PC-9 (cell line): Measurements from ENCODE around the gene ATOSB. TPM values are rescaled to one million over a fixed set of nuclear protein-coding genes. Genes with fewer than 3 reads are reported as not detected.

Source experiments
- BruUV-seq: library from RNA; stranded (reverse); fragments of 400-500 nt; replicated peaks from 2 replicates; lab custom pipeline; 2021; lab: Mats Ljungman, UMichigan
- CTCF ChIA-PET: fragments of 300-600 bp; sonication (Branson Sonifier 250); formaldehyde crosslinking; loops from one replicate; lab custom pipeline; 2022; ENCODE audit warnings: antibody characterized with exemption; lab: Charles Lee
- POLR2A ChIA-PET: fragments of 300-600 bp; sonication (Branson Sonifier 250); formaldehyde crosslinking; loops from one replicate; lab custom pipeline; 2022; ENCODE audit warnings: antibody characterized with exemption; ENCODE audit not compliant: unreplicated experiment; lab: Charles Lee
- DNase-seq, 2 experiments: peaks; one replicate each; pipeline versions ENCODE4 v3.0.0 to v3.0.0-alpha.2; 2015 to 2022; ENCODE audit warnings: mixed read lengths in 1 of 2
- H2AFZ ChIP-seq: fragments of 200-600 bp; sonication (generic); 2 replicates; pipeline ENCODE4 v1.8.1; 2017; ENCODE audit warnings: antibody characterized with exemption
- H3F3A ChIP-seq: fragments of 200-600 bp; sonication (generic); 2 replicates; pipeline ENCODE4 v1.8.1; 2017; ENCODE audit warnings: antibody characterized with exemption, mild to moderate bottlenecking, low read depth; ENCODE audit not compliant: insufficient read depth
- H3K27ac ChIP-seq: fragments of 200-600 bp; sonication (generic); 2 replicates; pipeline ENCODE4 v1.6.1; 2016; ENCODE audit warnings: mixed run types
- H3K27me3 ChIP-seq: fragments of 200-600 bp; sonication (generic); 2 replicates; pipeline ENCODE4 v1.6.1; 2016; ENCODE audit warnings: low read depth, mixed run types; ENCODE audit not compliant: insufficient read depth
- H3K36me3 ChIP-seq: fragments of 200-600 bp; sonication (generic); 2 replicates; pipeline ENCODE4 v1.6.1; 2016; ENCODE audit warnings: low read depth, mixed run types
- H3K4me1 ChIP-seq: fragments of 200-600 bp; sonication (generic); replicated peaks from 2 replicates; pipeline ENCODE4 v1.6.1; 2016; ENCODE audit warnings: mixed run types; ENCODE audit not compliant: insufficient read depth
- H3K4me2 ChIP-seq: fragments of 200-600 bp; sonication (generic); 2 replicates; pipeline ENCODE4 v1.6.1; 2017; ENCODE audit warnings: mixed run types
- H3K4me3 ChIP-seq: fragments of 200-600 bp; sonication (generic); 2 replicates; pipeline ENCODE4 v1.6.1; 2016; ENCODE audit warnings: mixed run types
- H3K79me2 ChIP-seq: fragments of 200-600 bp; sonication (generic); 2 replicates; pipeline ENCODE4 v1.6.1; 2017; ENCODE audit warnings: low read depth, mixed run types
- H3K9me2 ChIP-seq: fragments of 200-600 bp; sonication (generic); 2 replicates; pipeline ENCODE4 v1.8.1; 2017; ENCODE audit warnings: mild to moderate bottlenecking; ENCODE audit not compliant: insufficient read depth
- H3K9me3 ChIP-seq: fragments of 200-600 bp; sonication (generic); 2 replicates; pipeline ENCODE4 v1.8.1; 2016; ENCODE audit warnings: low read depth; ENCODE audit not compliant: insufficient read depth
- H4K20me1 ChIP-seq: fragments of 200-600 bp; sonication (generic); 2 replicates; pipeline ENCODE4 v1.8.1; 2017; ENCODE audit not compliant: insufficient read depth
- EZH2 ChIP-seq: fragments of 200-600 bp; sonication (generic); IDR thresholded peaks from 2 replicates; pipeline ENCODE4 v1.8.0; 2017; ENCODE audit warnings: antibody characterized with exemption, low read depth
- intact Hi-C: fragments of 100-400 bp; cut with micrococcal nuclease; formaldehyde crosslinking; loops from one replicate; pipeline ENCODE4 v1.10.0; 2022; ENCODE audit not compliant: unreplicated experiment
- total RNA-seq: library from RNA; stranded (reverse); gene quantifications from 2 replicates; pipeline ENCODE4 v1.2.3, GENCODE V29; 2021
- TF ChIP-seq, protein P1 (sequence below): fragments of 200-600 bp; sonication (generic); conservative IDR thresholded peaks from 2 replicates; pipeline ENCODE4 v1.6.1; 2017; ENCODE audit warnings: mixed run types, antibody characterized with exemption, mild to moderate bottlenecking, moderate library complexity

The ATOSB gene
- total RNA-seq, 1 experiment from 2014 or later = 10.5 TPM

DNA sequence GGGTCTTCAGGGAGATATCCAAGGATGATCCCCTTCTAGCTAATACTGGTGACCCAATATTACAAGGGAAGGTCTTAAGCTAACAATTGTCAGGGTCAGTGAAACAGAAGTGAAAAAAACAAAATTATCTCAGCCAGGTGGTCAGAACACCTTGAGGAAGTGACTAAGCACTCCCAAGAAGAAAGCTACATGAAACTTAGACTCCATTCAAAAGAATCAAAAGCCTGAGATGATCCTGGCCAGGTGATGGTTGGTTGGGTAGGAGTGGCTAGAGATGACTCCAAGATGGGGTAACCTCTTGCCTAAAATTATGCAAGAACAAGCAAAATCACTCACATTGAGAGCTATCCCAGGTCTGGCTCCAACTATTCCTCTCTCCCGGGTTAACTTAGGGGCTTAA lies 48.6 kb downstream of the ATOSB start:
- H3K4me3 ChIP-seq = no peak overlapping the region
- H4K20me1 ChIP-seq = peaks cover 63% of the 10 kb centered on the region
- no peak overlapping the region for H3K27ac ChIP-seq
- H3K9me3 ChIP-seq = no peaks in the 10 kb centered on the region
- peaks cover 17% of the 10 kb centered on the region for H3K4me1 ChIP-seq
- ChIA-PET CTCF (interaction anchor here (0.6 kb wide), 1 partner anchor 402 kb away, joined by 3 read pairs; no protein-coding TSS in a partner anchor), POLR2A (no interaction called here)
- DNase-seq = no peak
- H3F3A ChIP-seq = peaks cover 12% of the 10 kb centered on the region
- intact Hi-C loops = no loop called here
- no TSS peak for BruUV-seq
- TF ChIP-seq, protein P1, sequence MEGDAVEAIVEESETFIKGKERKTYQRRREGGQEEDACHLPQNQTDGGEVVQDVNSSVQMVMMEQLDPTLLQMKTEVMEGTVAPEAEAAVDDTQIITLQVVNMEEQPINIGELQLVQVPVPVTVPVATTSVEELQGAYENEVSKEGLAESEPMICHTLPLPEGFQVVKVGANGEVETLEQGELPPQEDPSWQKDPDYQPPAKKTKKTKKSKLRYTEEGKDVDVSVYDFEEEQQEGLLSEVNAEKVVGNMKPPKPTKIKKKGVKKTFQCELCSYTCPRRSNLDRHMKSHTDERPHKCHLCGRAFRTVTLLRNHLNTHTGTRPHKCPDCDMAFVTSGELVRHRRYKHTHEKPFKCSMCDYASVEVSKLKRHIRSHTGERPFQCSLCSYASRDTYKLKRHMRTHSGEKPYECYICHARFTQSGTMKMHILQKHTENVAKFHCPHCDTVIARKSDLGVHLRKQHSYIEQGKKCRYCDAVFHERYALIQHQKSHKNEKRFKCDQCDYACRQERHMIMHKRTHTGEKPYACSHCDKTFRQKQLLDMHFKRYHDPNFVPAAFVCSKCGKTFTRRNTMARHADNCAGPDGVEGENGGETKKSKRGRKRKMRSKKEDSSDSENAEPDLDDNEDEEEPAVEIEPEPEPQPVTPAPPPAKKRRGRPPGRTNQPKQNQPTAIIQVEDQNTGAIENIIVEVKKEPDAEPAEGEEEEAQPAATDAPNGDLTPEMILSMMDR = no peak
- TF ChIP-seq EZH2 = no peak
- no peaks in the 10 kb centered on the region for H3K27me3 ChIP-seq
- no peaks in the 10 kb centered on the region for H3K9me2 ChIP-seq
- H3K36me3 ChIP-seq = peaks cover 44% of the 10 kb centered on the region
- H3K4me2 ChIP-seq = no peak overlapping the region
- peaks cover 60% of the 10 kb centered on the region for H3K79me2 ChIP-seq
- no peak overlapping the region for H2AFZ ChIP-seq

DNA sequence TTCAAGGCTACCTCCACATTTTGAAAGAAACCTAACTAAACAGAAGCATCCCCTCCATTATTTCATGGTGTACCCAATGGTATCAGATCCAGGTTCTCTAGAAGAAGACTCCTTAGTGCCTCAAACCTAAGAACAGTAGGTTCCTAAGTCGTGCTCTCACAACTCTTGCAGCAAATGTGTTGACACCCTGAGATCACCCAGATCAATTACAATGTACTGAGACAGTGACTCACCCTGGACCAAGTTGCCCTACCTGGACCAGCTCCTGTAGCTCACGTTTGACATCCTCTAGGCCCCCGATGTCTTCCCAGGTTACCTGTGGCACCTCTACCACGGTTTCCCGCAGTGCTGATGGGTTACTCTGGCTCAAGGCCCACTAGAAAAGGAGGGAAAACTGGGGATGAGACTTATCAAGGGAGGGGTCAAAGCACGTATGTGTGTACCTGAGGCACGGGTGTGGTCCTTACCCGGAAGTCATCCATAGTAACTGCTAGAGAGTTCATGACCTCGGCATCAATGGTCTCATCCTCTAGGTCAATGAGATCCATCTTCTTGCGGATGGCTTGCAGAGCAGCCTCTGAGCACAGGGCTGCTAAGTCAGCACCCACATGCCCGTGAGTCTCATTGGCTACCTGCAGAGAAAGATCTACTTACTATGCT lies 55.0 kb downstream of the ATOSB start:
- BruUV-seq = no TSS peak
- DNase-seq = no peak
- Histone ChIP-seq H3K4me1 (no peaks in the 10 kb centered on the region), H3K9me3 (no peaks in the 10 kb centered on the region), H3F3A (peaks cover 15% of the 10 kb centered on the region; the same call in 1 of the 2 replicates), H3K9me2 (no peaks in the 10 kb centered on the region), H3K4me2 (no peak overlapping the region), H4K20me1 (peaks cover 14% of the 10 kb centered on the region), H3K79me2 (peaks cover 4% of the 10 kb centered on the region; the same call in 1 of the 2 replicates), H3K36me3 (peaks cover 36% of the 10 kb centered on the region), H3K27ac (no peak overlapping the region), H2AFZ (no peak overlapping the region), H3K27me3 (no peaks in the 10 kb centered on the region), H3K4me3 (no peak overlapping the region)
- CTCF ChIA-PET = no interaction called here
- POLR2A ChIA-PET = no interaction called here
- intact Hi-C loops = no loop called here
- TF ChIP-seq EZH2 = no peak
- TF ChIP-seq, protein P1 = no peak

DNA sequence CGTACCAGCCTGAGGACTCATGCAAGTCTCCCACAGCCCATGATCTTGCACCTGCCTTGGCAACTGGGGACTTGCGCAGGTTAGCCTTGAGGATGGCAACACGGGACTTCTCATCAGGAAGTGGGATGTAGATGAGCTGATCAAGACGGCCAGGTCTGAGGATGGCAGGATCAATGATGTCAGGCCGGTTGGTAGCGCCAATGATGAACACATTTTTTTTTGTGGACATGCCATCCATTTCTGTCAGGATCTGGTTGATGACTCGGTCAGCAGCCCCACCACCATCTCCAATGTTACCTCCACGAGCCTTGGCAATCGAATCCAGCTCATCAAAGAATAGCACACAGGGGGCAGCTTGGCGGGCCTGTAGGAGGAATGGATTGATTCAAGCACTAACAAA lies 56.2 kb downstream of the ATOSB start:
- Histone ChIP-seq H3K36me3 (peaks cover 25% of the 10 kb centered on the region), H3K9me2 (no peaks in the 10 kb centered on the region), H4K20me1 (peaks cover 9% of the 10 kb centered on the region), H3F3A (peaks cover 23% of the 10 kb centered on the region; the same call in 1 of the 2 replicates), H2AFZ (no peak overlapping the region), H3K79me2 (no peaks in the 10 kb centered on the region), H3K27ac (no peak overlapping the region), H3K9me3 (no peaks in the 10 kb centered on the region), H3K4me2 (no peak overlapping the region), H3K27me3 (no peaks in the 10 kb centered on the region), H3K4me1 (no peaks in the 10 kb centered on the region), H3K4me3 (no peak overlapping the region)
- no peak for DNase-seq
- CTCF ChIA-PET = no interaction called here
- TF ChIP-seq, protein P1 = no peak
- no peak for TF ChIP-seq EZH2
- POLR2A ChIA-PET = no interaction called here
- intact Hi-C loops = no loop called here
- no TSS peak for BruUV-seq
